GM21526 (cell line): Measurements from ENCODE around the gene SFR1.
"Not testable (repeated sequence)": the region's sequence is repeated elsewhere in the genome, so short reads cannot be mapped to it uniquely, and the experiment has no call there.

ENCODE experiments used
- ATAC-seq: cut with Tn5 transposase; IDR thresholded peaks from one replicate; pipeline ENCODE4 v1.9.1; 2021; ENCODE audit warnings: moderate library complexity; ENCODE audit not compliant: unreplicated experiment, low FRiP score

SFR1 gene

DNA sequence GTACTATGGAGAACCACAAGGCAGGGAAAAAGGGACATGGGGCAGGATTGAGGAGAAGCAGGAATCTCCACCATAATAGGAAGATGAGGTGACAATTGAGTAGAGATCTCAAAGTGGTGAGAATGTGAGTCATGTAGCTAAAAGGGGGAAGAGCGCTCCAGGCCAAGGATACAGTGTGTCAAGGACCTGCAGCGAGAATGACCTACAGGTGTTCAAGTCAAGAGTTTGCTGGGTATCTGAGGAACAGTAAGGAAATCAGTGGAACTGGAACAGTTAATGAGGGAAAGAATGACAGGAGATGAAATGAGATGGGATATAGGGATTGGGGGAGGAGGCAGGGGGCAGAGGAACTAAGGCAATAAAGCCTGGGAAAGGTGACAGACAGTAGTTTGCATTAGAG lies 33.6 kb downstream of the SFR1 start:
- no peak for ATAC-seq

DNA sequence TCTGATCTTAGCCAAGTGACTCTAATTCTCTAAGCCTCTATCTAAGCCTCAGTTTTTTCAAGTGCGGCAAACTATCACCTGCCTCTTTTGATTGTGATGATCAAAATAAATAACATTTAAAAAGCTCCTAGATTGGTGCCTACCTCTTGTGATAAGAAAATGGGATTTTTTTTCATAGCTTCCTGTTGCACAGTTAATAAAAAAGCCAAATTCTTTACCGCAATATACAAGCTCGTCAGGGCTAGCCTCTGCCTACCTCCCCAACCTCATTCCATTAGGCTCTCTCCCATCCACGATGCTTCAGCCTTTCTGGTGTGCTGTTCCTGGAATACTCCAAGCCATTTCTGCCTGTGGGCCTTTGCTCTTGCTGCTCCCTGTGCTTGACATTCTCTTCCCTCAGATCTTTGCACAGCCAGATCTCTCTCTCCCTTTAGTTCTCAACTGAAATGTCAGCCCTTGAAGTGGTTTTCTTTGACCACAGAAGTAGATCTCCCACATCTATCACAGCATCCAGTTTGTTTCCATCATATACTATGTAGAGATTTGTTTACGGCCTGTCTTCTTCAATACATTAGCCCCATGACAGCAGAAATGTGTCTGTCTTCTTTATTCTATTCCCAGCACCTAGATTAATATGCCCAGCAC lies 48.8 kb downstream of the SFR1 start:
- no peak for ATAC-seq

DNA sequence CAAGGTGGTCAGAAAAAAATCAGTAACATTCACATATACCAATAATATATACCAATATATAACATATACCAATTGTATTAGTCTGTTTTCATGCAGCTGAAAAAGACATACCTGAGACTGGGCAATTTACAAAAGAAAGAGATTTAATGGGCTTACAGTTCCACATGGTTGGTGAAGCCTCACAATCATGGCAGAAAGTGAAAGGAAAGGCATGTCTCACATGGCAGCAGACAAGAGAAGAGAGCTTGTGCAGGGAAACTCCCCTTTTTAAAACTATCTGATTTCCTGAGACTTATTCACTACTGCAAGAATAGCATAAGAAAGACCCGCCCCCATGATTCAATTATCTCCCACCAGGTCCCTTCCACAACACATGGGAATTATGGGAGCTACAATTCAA lies 52.2 kb downstream of the SFR1 start:
- not testable (repeated sequence) for ATAC-seq
